Dedifferentiated amniotic fluid mesenchymal stem cell (primary cell): ENCODE data around the gene PSAPL1.

Source experiments
- DNase-seq: peaks from one replicate; pipeline ENCODE4 v3.0.0-alpha.2; 2016; ENCODE audit errors: extremely low spot score

PSAPL1 gene

GRCh38 chr4:7431696-7432530, 2.8 kb downstream of the PSAPL1 start:
- DNase-seq = no peak

GRCh38 chr4:7430965-7431695, 3.6 kb downstream of the PSAPL1 start:
- DNase-seq = no peak

GRCh38 chr4:7430368-7430964, 4.3 kb downstream of the PSAPL1 start:
- no peak for DNase-seq

- no peak for DNase-seq
These were observed 5.1 kb downstream of the PSAPL1 start for GRCh38 chr4:7429601-7430078.

GRCh38 chr4:7429069-7429416, 5.7 kb downstream of the PSAPL1 start:
- no peak for DNase-seq

- DNase-seq = no peak
These were observed 6.3 kb downstream of the PSAPL1 start for GRCh38 chr4:7428261-7429068.

- DNase-seq = no peak
These were observed 6.9 kb downstream of the PSAPL1 start for GRCh38 chr4:7427831-7428260.

GRCh38 chr4:7427361-7427760, 7.4 kb downstream of the PSAPL1 start:
- DNase-seq = no peak

- no peak for DNase-seq
These were observed 8.1 kb downstream of the PSAPL1 start for GRCh38 chr4:7426525-7427171.

- no peak for DNase-seq
These were observed 8.9 kb downstream of the PSAPL1 start for GRCh38 chr4:7425591-7426468.

GRCh38 chr4:7425124-7425523, 9.6 kb downstream of the PSAPL1 start:
- DNase-seq = no peak

GRCh38 chr4:7424553-7425111, 10.1 kb downstream of the PSAPL1 start:
- DNase-seq = no peak

GRCh38 chr4:7423801-7424552, 10.8 kb downstream of the PSAPL1 start:
- no peak for DNase-seq

GRCh38 chr4:7423391-7423790, 11.3 kb downstream of the PSAPL1 start:
- DNase-seq = no peak

- no peak for DNase-seq
These were observed 11.9 kb downstream of the PSAPL1 start for GRCh38 chr4:7422898-7423180.

GRCh38 chr4:7422151-7422897, 12.4 kb downstream of the PSAPL1 start:
- no peak for DNase-seq

GRCh38 chr4:7421356-7422150, 13.2 kb downstream of the PSAPL1 start:
- DNase-seq = no peak

GRCh38 chr4:7420661-7421040, 14.1 kb downstream of the PSAPL1 start:
- DNase-seq = no peak
